Neuronal stem cell (in vitro differentiated cells): ENCODE data around the gene SLC5A3.

Source experiments
- DNase-seq: peaks from one replicate; pipeline ENCODE4 v3.0.0-alpha.2; 2013; ENCODE audit warnings: low spot score
- H2AFZ ChIP-seq: one replicate; pipeline ENCODE4 v1.6.1; 2013; ENCODE audit warnings: mild to moderate bottlenecking, low read length, inconsistent platforms
- H2AK5ac ChIP-seq: 2 replicates; pipeline ENCODE4 v1.6.1; 2013; ENCODE audit warnings: low read depth, mild to moderate bottlenecking, inconsistent platforms, low read length, moderate library complexity, mixed read lengths
- H2BK120ac ChIP-seq: 2 replicates; pipeline ENCODE4 v1.6.1; 2013; ENCODE audit warnings: low read depth, mild to moderate bottlenecking, inconsistent platforms, low read length, moderate library complexity, mixed read lengths
- H2BK12ac ChIP-seq: one replicate; pipeline ENCODE4 v1.6.1; 2013; ENCODE audit warnings: low read length, inconsistent platforms
- H2BK15ac ChIP-seq: 2 replicates; pipeline ENCODE4 v1.6.1; 2013; ENCODE audit warnings: mild to moderate bottlenecking, low read length, inconsistent platforms, mixed read lengths
- H2BK5ac ChIP-seq: one replicate; pipeline ENCODE4 v1.6.1; 2013; ENCODE audit warnings: inconsistent platforms, mild to moderate bottlenecking, low read length, moderate library complexity
- H3K14ac ChIP-seq: one replicate; pipeline ENCODE4 v1.6.1; 2013; ENCODE audit warnings: low read length, inconsistent platforms
- H3K18ac ChIP-seq: 2 replicates; pipeline ENCODE4 v1.6.1; 2013; ENCODE audit warnings: low read length, inconsistent platforms
- H3K23ac ChIP-seq: 2 replicates; pipeline ENCODE4 v1.6.1; 2013; ENCODE audit warnings: low read depth, mild to moderate bottlenecking, mixed read lengths, low read length, inconsistent platforms; ENCODE audit not compliant: poor library complexity
- H3K27ac ChIP-seq: replicated peaks from 3 replicates; pipeline ENCODE4 v1.5.1; 2013; ENCODE audit warnings: low read length, inconsistent platforms
- H3K27me3 ChIP-seq, 3 experiments: 2 replicates each; pipeline ENCODE4 v1.6.1; 2013; ENCODE audit warnings: low read length in 3 of 3, mild to moderate bottlenecking in 2 of 3, inconsistent platforms in 1 of 3, low read depth in 1 of 3, mixed read lengths in 1 of 3, moderate library complexity in 1 of 3; ENCODE audit not compliant: control insufficient read depth in 3 of 3, insufficient read depth in 3 of 3
- H3K36me3 ChIP-seq, 2 donors: replicated peaks in 1 of 2; 2 replicates each; pipeline ENCODE4 v1.6.1; 2013; ENCODE audit warnings: low read length in 2 of 2; ENCODE audit not compliant: control insufficient read depth in 2 of 2, insufficient read depth in 2 of 2
- H3K4ac ChIP-seq: 2 replicates; pipeline ENCODE4 v1.6.1; 2013; ENCODE audit warnings: inconsistent platforms, mild to moderate bottlenecking, low read length, moderate library complexity
- H3K4me1 ChIP-seq, 2 donors: 1 replicate in 1 of 2; 2 replicates in 1 of 2; pipeline ENCODE4 v1.6.1; 2013; ENCODE audit warnings: low read length in 2 of 2, low read depth in 1 of 2; ENCODE audit not compliant: control insufficient read depth in 2 of 2, insufficient read depth in 1 of 2
- H3K4me2 ChIP-seq: one replicate; pipeline ENCODE4 v1.6.1; 2013; ENCODE audit warnings: mild to moderate bottlenecking, low read length, inconsistent platforms; ENCODE audit not compliant: insufficient read depth, poor library complexity, severe bottlenecking
- H3K4me3 ChIP-seq, 2 donors: 2 replicates each; pipeline ENCODE4 v1.5.1; 2013; ENCODE audit warnings: low read length in 2 of 2, mild to moderate bottlenecking in 2 of 2, inconsistent platforms in 1 of 2, moderate library complexity in 1 of 2
- H3K79me1 ChIP-seq: one replicate; pipeline ENCODE4 v1.6.1; 2013; ENCODE audit warnings: low read depth, mild to moderate bottlenecking, inconsistent platforms, low read length, moderate library complexity
- H3K9ac ChIP-seq: one replicate; pipeline ENCODE4 v1.6.1; 2013; ENCODE audit warnings: mild to moderate bottlenecking, low read depth, low read length, inconsistent platforms; ENCODE audit not compliant: poor library complexity
- H3K9me3 ChIP-seq, 2 donors: replicated peaks in 1 of 2; 2 replicates each; pipeline versions ENCODE3 to v1.6.1; 2013; ENCODE audit warnings: low read length in 2 of 2, mild to moderate bottlenecking in 2 of 2, inconsistent platforms in 1 of 2, low read depth in 1 of 2, mixed read lengths in 1 of 2, moderate library complexity in 1 of 2; ENCODE audit not compliant: control insufficient read depth in 2 of 2, insufficient read depth in 1 of 2
- H4K8ac ChIP-seq: one replicate; pipeline ENCODE4 v1.6.1; 2013; ENCODE audit warnings: low read depth, mild to moderate bottlenecking, inconsistent platforms, low read length, moderate library complexity
- H4K91ac ChIP-seq: one replicate; pipeline ENCODE4 v1.6.1; 2013; ENCODE audit warnings: low read length, low read depth, mild to moderate bottlenecking, inconsistent platforms; ENCODE audit not compliant: poor library complexity
- WGBS, 2 donors: extraction: QIAGEN DNeasy Blood & Tissue Kit; methylation state at CpG; one replicate each; pipeline ENCODE4 v1.1.7; 2013; ENCODE audit warnings: missing lambda C conversion rate in 2 of 2, mixed read lengths in 1 of 2; ENCODE audit not compliant: insufficient read length in 2 of 2, insufficient replicate concordance in 1 of 2; ENCODE audit errors: extremely low coverage in 2 of 2; 5-methylcytosine and 5-hydroxymethylcytosine counted together

SLC5A3 gene

DNA sequence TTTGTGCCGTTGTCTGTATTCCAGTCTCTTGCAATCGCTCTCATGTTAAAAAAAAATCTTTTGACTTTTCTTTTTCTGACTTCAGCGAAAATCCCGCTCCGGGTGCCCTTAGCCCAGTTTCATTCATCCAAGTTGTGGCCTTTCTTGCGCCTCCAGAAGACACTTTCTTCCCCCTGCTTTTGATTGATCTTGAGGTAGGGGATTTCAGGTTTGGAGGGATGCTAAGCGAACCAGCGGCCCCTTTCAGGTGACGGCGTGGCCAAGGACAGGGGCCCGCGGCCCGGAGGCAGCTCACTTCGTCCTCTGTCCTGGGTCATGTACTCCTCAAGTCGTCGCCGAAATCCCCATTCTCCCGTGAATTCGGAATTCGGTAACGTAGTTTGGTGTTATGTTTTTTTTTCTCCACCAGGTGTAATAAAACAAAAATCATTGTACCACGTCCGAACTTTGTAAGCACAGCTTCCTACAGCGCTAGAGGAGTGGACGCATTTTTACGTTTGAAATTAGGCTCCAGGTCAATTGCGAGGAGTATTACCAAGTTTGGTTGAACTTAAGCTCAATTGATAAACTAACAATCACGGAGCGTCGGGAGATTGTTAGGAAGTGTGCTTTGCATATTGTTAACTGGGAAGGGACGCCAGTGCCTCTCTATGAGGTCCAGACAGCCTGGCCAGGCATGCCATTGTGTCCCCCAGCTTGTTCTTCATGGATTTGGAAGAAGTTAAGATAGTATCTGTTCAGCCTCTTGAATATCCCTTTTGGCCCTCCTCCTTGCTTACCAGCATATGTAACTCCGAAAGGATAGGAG lies 1.1 kb downstream of the SLC5A3 start:
- no CpG with 5 or more reads among the region's 32 CpGs for WGBS, 2 donors
- Histone ChIP-seq H3K27me3 (no peaks in the 10 kb centered on the region), H2BK120ac (no peak overlapping the region), H2AFZ (peak overlapping the region; percentile 31), H3K9ac (peak overlapping the region; percentile 32), H2BK12ac (no peak overlapping the region), H3K36me3 (peaks cover 4 to 38% of the 10 kb centered on the region in 2 donors), H4K8ac (no peak overlapping the region), H3K14ac (no peak overlapping the region), H3K4me2 (peak overlapping the region; percentile 72), H3K27ac (peak overlapping the region; percentile 42), H2BK15ac (no peak overlapping the region), H2AK5ac (no peak overlapping the region), H3K23ac (no peak overlapping the region), H3K18ac (peak overlapping the region; percentile 2), H4K91ac (no peak overlapping the region), H3K4ac (no peak overlapping the region), H3K4me3 (peak overlapping the region; percentile 64 to 97), H3K4me1 (peaks cover 12 to 18% of the 10 kb centered on the region in 2 donors), H2BK5ac (peak overlapping the region; percentile 67), H3K9me3 (no peaks in the 10 kb centered on the region), H3K79me1 (no peaks in the 10 kb centered on the region)
- DNase-seq: no peak

GRCh38 chr21:34075091-34075425 lies 1.7 kb downstream of the SLC5A3 start:
- H3K4ac ChIP-seq: no peak overlapping the region
- no peak overlapping the region for H2BK120ac ChIP-seq
- no CpG with 5 or more reads among the region's 2 CpGs for WGBS, 2 donors
- no peak overlapping the region for H2AFZ ChIP-seq
- no peak overlapping the region for H2BK15ac ChIP-seq
- no peaks in the 10 kb centered on the region for H3K9me3 ChIP-seq
- no peak for DNase-seq
- H3K27ac ChIP-seq: no peak overlapping the region
- no peak overlapping the region for H2AK5ac ChIP-seq
- peak overlapping the region; percentile 64 to 97 for H3K4me3 ChIP-seq
- H3K4me2 ChIP-seq: peak overlapping the region; percentile 72
- H4K8ac ChIP-seq: no peak overlapping the region
- no peak overlapping the region for H3K14ac ChIP-seq
- no peak overlapping the region for H3K18ac ChIP-seq
- H3K27me3 ChIP-seq: no peaks in the 10 kb centered on the region
- no peak overlapping the region for H4K91ac ChIP-seq
- no peak overlapping the region for H2BK5ac ChIP-seq
- H3K79me1 ChIP-seq: no peaks in the 10 kb centered on the region
- no peak overlapping the region for H3K23ac ChIP-seq
- H2BK12ac ChIP-seq: no peak overlapping the region
- H3K9ac ChIP-seq: no peak overlapping the region
- H3K36me3 ChIP-seq: peaks cover 5 to 44% of the 10 kb centered on the region in 2 donors
- peaks cover 14 to 18% of the 10 kb centered on the region in 2 donors for H3K4me1 ChIP-seq

DNA sequence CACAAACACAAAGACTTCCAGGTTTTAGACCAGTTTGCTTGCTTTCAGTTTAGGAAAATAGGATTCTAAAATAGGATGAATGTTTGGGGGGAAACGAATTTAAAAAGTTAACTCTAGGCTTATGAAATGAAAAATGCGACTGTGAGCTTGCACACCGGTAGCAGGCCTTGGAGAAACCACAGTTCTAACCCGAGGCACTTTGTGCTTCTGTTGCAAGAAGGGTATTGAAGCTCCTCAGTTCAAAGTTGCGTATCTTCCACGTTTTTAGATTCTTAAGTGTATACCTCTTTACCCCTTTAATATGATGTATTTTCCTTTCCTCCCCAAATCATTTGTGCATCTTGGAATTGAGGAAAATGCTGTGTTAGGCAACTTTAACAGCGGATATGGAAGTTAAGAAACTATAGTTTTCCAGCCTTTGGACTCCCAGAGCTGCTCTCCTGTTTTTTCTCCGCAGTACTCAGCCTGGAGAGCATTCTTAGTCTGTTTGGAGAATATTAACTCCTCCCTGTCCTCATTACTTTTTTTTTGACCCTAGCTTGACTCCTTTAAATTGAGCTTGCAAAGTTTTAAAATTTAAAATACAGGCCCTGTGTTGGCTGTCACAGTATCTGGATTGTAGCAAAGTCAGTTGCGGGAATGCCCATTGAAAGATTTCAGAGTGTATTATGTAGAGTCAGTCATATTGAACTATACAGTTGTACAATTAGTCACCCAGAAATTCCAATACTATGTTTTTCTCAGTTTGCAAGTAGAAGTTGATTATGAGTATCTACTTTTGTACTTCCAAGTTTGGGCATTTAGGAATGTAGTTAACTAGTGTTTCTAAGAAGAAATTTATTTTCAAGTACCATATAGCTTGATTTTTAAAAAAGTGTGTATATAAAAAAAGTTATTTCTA lies 2.6 kb downstream of the SLC5A3 start:
- Histone ChIP-seq H3K4me3 (no peak overlapping the region), H3K27me3 (no peaks in the 10 kb centered on the region), H3K9ac (no peak overlapping the region), H3K18ac (no peak overlapping the region), H2BK12ac (no peak overlapping the region), H3K36me3 (peaks cover 5 to 54% of the 10 kb centered on the region in 2 donors), H2BK120ac (no peak overlapping the region), H3K23ac (no peak overlapping the region), H3K4ac (no peak overlapping the region), H4K8ac (no peak overlapping the region), H3K4me1 (peaks cover 14 to 18% of the 10 kb centered on the region in 2 donors), H2AK5ac (no peak overlapping the region), H4K91ac (no peak overlapping the region), H2BK5ac (no peak overlapping the region), H3K4me2 (peak overlapping the region; percentile 51), H2AFZ (no peak overlapping the region), H3K14ac (no peak overlapping the region), H3K9me3 (no peaks in the 10 kb centered on the region), H3K27ac (no peak overlapping the region), H3K79me1 (peaks cover 1% of the 10 kb centered on the region), H2BK15ac (no peak overlapping the region)
- no CpG with 5 or more reads among the region's 9 CpGs for WGBS, 2 donors
- no peak for DNase-seq

- Histone ChIP-seq H2BK12ac (no peak overlapping the region), H3K79me1 (peaks cover 1% of the 10 kb centered on the region), H3K9ac (no peak overlapping the region), H3K18ac (no peak overlapping the region), H3K4ac (no peak overlapping the region), H2BK15ac (no peak overlapping the region), H4K91ac (no peak overlapping the region), H3K23ac (no peak overlapping the region), H3K27ac (no peak overlapping the region), H4K8ac (no peak overlapping the region), H3K4me3 (no peak overlapping the region), H2AK5ac (no peak overlapping the region), H3K9me3 (no peaks in the 10 kb centered on the region), H3K14ac (no peak overlapping the region), H3K4me1 (peaks cover 14 to 18% of the 10 kb centered on the region in 2 donors), H2BK5ac (no peak overlapping the region), H2BK120ac (no peak overlapping the region), H3K36me3 (peaks cover 5 to 56% of the 10 kb centered on the region in 2 donors), H3K27me3 (no peaks in the 10 kb centered on the region), H3K4me2 (peak overlapping the region; percentile 13), H2AFZ (no peak overlapping the region)
- no CpG with 5 or more reads among the region's 1 CpG for WGBS, 2 donors
- no peak for DNase-seq
These were observed 3.5 kb downstream of the SLC5A3 start for GRCh38 chr21:34076835-34077234.
